Neural cell (in vitro differentiated cells): ENCODE measurements around the gene CGB8. TPM values are rescaled to one million over a fixed set of nuclear protein-coding genes. Genes with fewer than 3 reads are reported as not detected.
"Not testable (repeated sequence)": the region's sequence is repeated elsewhere in the genome, so short reads cannot be mapped to it uniquely, and the experiment has no call there.

Experiments used
- H2AFZ ChIP-seq: fragments of 200-600, 300-800 bp; sonication (generic), shearing (Covaris generic); 2 replicates; pipeline ENCODE4 v1.6.0; 2014; ENCODE audit warnings: low read depth, mild to moderate bottlenecking, antibody characterized with exemption, low read length, moderate library complexity
- H3F3A ChIP-seq: fragments of 200-600 bp; shearing (Covaris generic); 2 replicates; pipeline ENCODE4 v1.6.1; 2016; ENCODE audit warnings: mild to moderate bottlenecking, moderate library complexity, mixed read lengths, antibody characterized with exemption, low read length; ENCODE audit not compliant: insufficient read depth, poor library complexity, severe bottlenecking
- H3K27ac ChIP-seq: fragments of 200-600, 300-800 bp; sonication (generic), shearing (Covaris generic); 2 replicates; pipeline ENCODE4 v1.5.1; 2014; ENCODE audit warnings: mild to moderate bottlenecking, low read length, moderate library complexity
- H3K27me3 ChIP-seq: fragments of 300-800, 200-600 bp; sonication (generic), shearing (Covaris generic); 2 replicates; pipeline ENCODE4 v1.6.0; 2014; ENCODE audit warnings: mild to moderate bottlenecking, low read depth, low read length, moderate library complexity; ENCODE audit not compliant: insufficient read depth
- H3K36me3 ChIP-seq: fragments of 300-800, 200-600 bp; sonication (generic), shearing (Covaris generic); 2 replicates; pipeline ENCODE4 v1.5.1; 2014; ENCODE audit warnings: mild to moderate bottlenecking, antibody characterized with exemption, low read length, moderate library complexity; ENCODE audit not compliant: insufficient read depth
- H3K4me2 ChIP-seq: fragments of 300-800, 200-600 bp; sonication (generic), shearing (Covaris generic); 2 replicates; pipeline ENCODE4 v1.6.0; 2014; ENCODE audit warnings: mild to moderate bottlenecking, low read length
- H3K4me3 ChIP-seq: fragments of 300-800, 200-600 bp; sonication (generic), shearing (Covaris generic); 2 replicates; pipeline ENCODE4 v1.5.1; 2014; ENCODE audit warnings: mild to moderate bottlenecking, low read length, moderate library complexity
- H3K79me2 ChIP-seq: fragments of 200-600 bp; shearing (Covaris generic); replicated peaks from 2 replicates; pipeline ENCODE4 v1.6.0; 2014; ENCODE audit warnings: mild to moderate bottlenecking, low read length, moderate library complexity; ENCODE audit not compliant: insufficient read depth
- H3K9ac ChIP-seq: fragments of 300-800, 200-600 bp; sonication (generic), shearing (Covaris generic); 2 replicates; pipeline ENCODE4 v1.6.1; 2016; ENCODE audit warnings: mild to moderate bottlenecking, low read length, mixed read lengths
- H3K9me2 ChIP-seq: fragments of 200-600 bp; shearing (Covaris generic); 2 replicates; pipeline ENCODE4 v1.6.1; 2016; ENCODE audit warnings: mild to moderate bottlenecking, low read length, mixed read lengths; ENCODE audit not compliant: insufficient read depth
- H3K9me3 ChIP-seq: fragments of 200-600, 300-800 bp; sonication (generic), shearing (Covaris generic); 2 replicates; pipeline ENCODE4 v1.6.1; 2016; ENCODE audit warnings: mild to moderate bottlenecking, mixed run types, low read length, moderate library complexity, mixed read lengths
- H4K20me1 ChIP-seq: fragments of 200-600 bp; shearing (Covaris generic); 2 replicates; pipeline ENCODE4 v1.6.1; 2016; ENCODE audit warnings: mild to moderate bottlenecking, mixed run types; ENCODE audit not compliant: insufficient read depth
- CTCF ChIP-seq: fragments of 450-650 bp; IDR thresholded peaks from 2 replicates; pipeline ENCODE4 v1.5.1; 2014; ENCODE audit warnings: antibody characterized with exemption, mild to moderate bottlenecking, moderate library complexity; ENCODE audit not compliant: poor library complexity, severe bottlenecking
- TAF1 ChIP-seq: IDR thresholded peaks from 2 replicates; pipeline ENCODE4 v1.6.1; 2012; ENCODE audit warnings: low read depth
- polyA plus RNA-seq: library from polyadenylated mRNA; depleted of rRNA; stranded (reverse); fragments of >200 nt; gene quantifications from 2 replicates; pipeline ENCODE4 v1.2.3, GENCODE V29; 2014

CGB8 gene
- polyA plus RNA-seq, 1 donor from 2014 or later, result not detected

- Histone ChIP-seq H3K9me3 (no peaks in the 10 kb centered on the region), H3K79me2 (no peaks in the 10 kb centered on the region), H3K9ac (no peak overlapping the region), H3K4me3 (peak overlapping the region; percentile 58), H4K20me1 (no peaks in the 10 kb centered on the region), H2AFZ (no peak overlapping the region), H3K27ac (no peak overlapping the region), H3K9me2 (no peaks in the 10 kb centered on the region), H3K4me2 (no peak overlapping the region), H3K36me3 (no peaks in the 10 kb centered on the region), H3F3A (no peaks in the 10 kb centered on the region), H3K27me3 (peaks cover 32% of the 10 kb centered on the region)
- peak; percentile 52 for TF ChIP-seq CTCF
- no peak for TF ChIP-seq TAF1
Observed at GRCh38 chr19:49056101-49056901, 7.4 kb upstream of the CGB8 start.

GRCh38 chr19:49050376-49051033 lies 1.6 kb upstream of the CGB8 start:
- H3K9me2 ChIP-seq, H3K27ac ChIP-seq, H3K4me2 ChIP-seq, H3K79me2 ChIP-seq, H3K27me3 ChIP-seq, H3F3A ChIP-seq, H3K36me3 ChIP-seq, H2AFZ ChIP-seq, H4K20me1 ChIP-seq, H3K9me3 ChIP-seq, H3K4me3 ChIP-seq, H3K9ac ChIP-seq: not testable (repeated sequence)

GRCh38 chr19:49049834-49050233 lies 923 bp upstream of the CGB8 start:
- H3K27me3 ChIP-seq, H3K4me2 ChIP-seq, H3K36me3 ChIP-seq, H3K4me3 ChIP-seq, H3K79me2 ChIP-seq, H3F3A ChIP-seq, H3K9ac ChIP-seq, H2AFZ ChIP-seq, H3K27ac ChIP-seq, H3K9me3 ChIP-seq, H4K20me1 ChIP-seq, H3K9me2 ChIP-seq: not testable (repeated sequence)

GRCh38 chr19:49043548-49043947 lies 5.4 kb downstream of the CGB8 start, which contains the start of gene CGB5:
TSS of gene CGB5 (plus strand) at chr19:49043848. CDS start at chr19:49044210, 362 bp downstream.
- not testable (repeated sequence) for H3K36me3 ChIP-seq, H3K9me3 ChIP-seq, H3K4me3 ChIP-seq, H3F3A ChIP-seq, H3K9me2 ChIP-seq, H3K4me2 ChIP-seq, H3K79me2 ChIP-seq, H3K27me3 ChIP-seq, H3K9ac ChIP-seq, H2AFZ ChIP-seq, H4K20me1 ChIP-seq, H3K27ac ChIP-seq

- H4K20me1 ChIP-seq, H3K9me3 ChIP-seq, H3K36me3 ChIP-seq, H3K4me2 ChIP-seq, H3K4me3 ChIP-seq, H2AFZ ChIP-seq, H3K27me3 ChIP-seq, H3F3A ChIP-seq, H3K9ac ChIP-seq, H3K27ac ChIP-seq, H3K79me2 ChIP-seq, H3K9me2 ChIP-seq: not testable (repeated sequence)
Observed at GRCh38 chr19:49042666-49043065, 6.2 kb downstream of the CGB8 start.
